ENCODE data around the gene MFNG.

MFNG gene

DNA sequence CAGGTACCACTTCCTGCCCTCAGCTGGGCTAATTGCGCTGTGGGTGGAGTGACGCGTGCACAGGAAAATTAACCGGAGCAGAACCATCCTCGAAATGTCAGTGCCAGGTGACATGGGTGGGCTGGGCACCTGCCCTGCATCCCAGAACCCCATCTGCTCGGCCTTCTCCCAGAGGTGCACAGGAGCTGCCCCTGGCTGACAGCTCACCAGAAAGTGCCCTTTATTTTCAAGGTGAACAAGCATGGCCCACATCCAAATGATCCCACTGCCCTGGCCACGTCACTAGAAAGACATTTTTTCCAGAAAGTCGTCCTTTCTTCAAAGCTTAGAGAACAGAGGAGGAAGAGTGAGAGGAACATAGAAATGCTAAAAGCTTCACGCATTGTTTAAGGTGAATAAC lies 54.8 kb downstream of the MFNG start:
- H3K27ac ChIP-seq (replicated peaks): no peak overlapping the region
- TF ChIP-seq, protein P1, sequence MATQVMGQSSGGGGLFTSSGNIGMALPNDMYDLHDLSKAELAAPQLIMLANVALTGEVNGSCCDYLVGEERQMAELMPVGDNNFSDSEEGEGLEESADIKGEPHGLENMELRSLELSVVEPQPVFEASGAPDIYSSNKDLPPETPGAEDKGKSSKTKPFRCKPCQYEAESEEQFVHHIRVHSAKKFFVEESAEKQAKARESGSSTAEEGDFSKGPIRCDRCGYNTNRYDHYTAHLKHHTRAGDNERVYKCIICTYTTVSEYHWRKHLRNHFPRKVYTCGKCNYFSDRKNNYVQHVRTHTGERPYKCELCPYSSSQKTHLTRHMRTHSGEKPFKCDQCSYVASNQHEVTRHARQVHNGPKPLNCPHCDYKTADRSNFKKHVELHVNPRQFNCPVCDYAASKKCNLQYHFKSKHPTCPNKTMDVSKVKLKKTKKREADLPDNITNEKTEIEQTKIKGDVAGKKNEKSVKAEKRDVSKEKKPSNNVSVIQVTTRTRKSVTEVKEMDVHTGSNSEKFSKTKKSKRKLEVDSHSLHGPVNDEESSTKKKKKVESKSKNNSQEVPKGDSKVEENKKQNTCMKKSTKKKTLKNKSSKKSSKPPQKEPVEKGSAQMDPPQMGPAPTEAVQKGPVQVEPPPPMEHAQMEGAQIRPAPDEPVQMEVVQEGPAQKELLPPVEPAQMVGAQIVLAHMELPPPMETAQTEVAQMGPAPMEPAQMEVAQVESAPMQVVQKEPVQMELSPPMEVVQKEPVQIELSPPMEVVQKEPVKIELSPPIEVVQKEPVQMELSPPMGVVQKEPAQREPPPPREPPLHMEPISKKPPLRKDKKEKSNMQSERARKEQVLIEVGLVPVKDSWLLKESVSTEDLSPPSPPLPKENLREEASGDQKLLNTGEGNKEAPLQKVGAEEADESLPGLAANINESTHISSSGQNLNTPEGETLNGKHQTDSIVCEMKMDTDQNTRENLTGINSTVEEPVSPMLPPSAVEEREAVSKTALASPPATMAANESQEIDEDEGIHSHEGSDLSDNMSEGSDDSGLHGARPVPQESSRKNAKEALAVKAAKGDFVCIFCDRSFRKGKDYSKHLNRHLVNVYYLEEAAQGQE (IDR thresholded peaks at IDR 0.05; ENCODE audit: insufficient replicate concordance, low read depth): no peak
- TF ChIP-seq SPI1 (IDR thresholded peaks at IDR 0.05; ENCODE audit: borderline replicate concordance, low read depth): no peak
- TF ChIP-seq CTCF (IDR thresholded peaks at IDR 0.05; ENCODE audit: insufficient read depth, low read length): no peak
- TF ChIP-seq GABPA (IDR thresholded peaks at IDR 0.05; ENCODE audit: low read depth): no peak
- no peak for TF ChIP-seq POLR2AphosphoS5 (IDR thresholded peaks at IDR 0.05; ENCODE audit: low read depth)
- peaks cover 41% of the 10 kb centered on the region for H3K27me3 ChIP-seq (ENCODE audit: insufficient read depth, poor library complexity, severe bottlenecking)
- DNase-seq (ENCODE audit: low read depth in 1 of 2, low spot score in 1 of 2): no peak
- H3K4me3 ChIP-seq (replicated peaks; ENCODE audit: insufficient read depth, low read length): no peak overlapping the region

DNA sequence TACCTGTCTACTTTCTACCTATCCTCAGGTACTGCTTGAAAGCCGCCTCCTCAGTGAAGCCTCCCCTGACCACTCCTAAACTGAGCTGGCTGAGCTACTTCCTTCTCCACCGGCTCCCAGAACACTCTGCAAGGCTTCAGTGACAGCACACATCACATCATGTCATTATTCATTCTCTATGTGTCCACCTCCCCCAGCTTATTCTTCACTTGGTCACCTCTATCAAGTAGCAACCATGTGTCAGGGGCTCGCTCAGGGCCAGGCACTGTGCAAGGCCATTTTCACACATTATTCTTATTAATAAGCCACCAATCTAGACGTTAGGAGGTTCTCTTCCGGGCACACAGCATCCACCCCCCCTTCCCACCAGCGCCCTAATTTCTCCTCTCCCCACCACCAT lies 55.2 kb downstream of the MFNG start:
- TF ChIP-seq GABPA (IDR thresholded peaks at IDR 0.05; ENCODE audit: low read depth) (no peak), CTCF (IDR thresholded peaks at IDR 0.05; ENCODE audit: insufficient read depth, low read length) (no peak), POLR2AphosphoS5 (IDR thresholded peaks at IDR 0.05; ENCODE audit: low read depth) (no peak), SPI1 (IDR thresholded peaks at IDR 0.05; ENCODE audit: borderline replicate concordance, low read depth) (no peak)
- TF ChIP-seq, protein P1 (IDR thresholded peaks at IDR 0.05; ENCODE audit: insufficient replicate concordance, low read depth): no peak
- Histone ChIP-seq H3K27me3 (ENCODE audit: insufficient read depth, poor library complexity, severe bottlenecking) (peaks cover 46% of the 10 kb centered on the region), H3K4me3 (replicated peaks; ENCODE audit: insufficient read depth, low read length) (no peak overlapping the region), H3K27ac (replicated peaks) (no peak overlapping the region)
- no peak for DNase-seq (ENCODE audit: low read depth in 1 of 2, low spot score in 1 of 2)

GRCh38 chr22:37428649-37429586 lies 57.3 kb downstream of the MFNG start:
- Histone ChIP-seq H3K27me3 (ENCODE audit: insufficient read depth, poor library complexity, severe bottlenecking) (peaks cover 66% of the 10 kb centered on the region), H3K4me3 (replicated peaks; ENCODE audit: insufficient read depth, low read length) (no peak overlapping the region), H3K27ac (replicated peaks) (no peak overlapping the region)
- TF ChIP-seq GABPA (IDR thresholded peaks at IDR 0.05; ENCODE audit: low read depth): no peak
- peak; percentile 70 for TF ChIP-seq CTCF (IDR thresholded peaks at IDR 0.05; ENCODE audit: insufficient read depth, low read length)
- DNase-seq (ENCODE audit: low read depth in 1 of 2, low spot score in 1 of 2): peak in 1 of 2 experiments; percentile 45

All from HL-60 (cell line).